A549 treated with DMSO at 1 μM for 4 hours (cell line): ENCODE data around the gene ZBTB3. TPM values are rescaled to one million over a fixed set of nuclear protein-coding genes. Genes with fewer than 3 reads are reported as not detected.

Experiments
- total RNA-seq: library from RNA; stranded (reverse); fragments of 200-300 nt; extraction: Qiagen RNA extraction; gene quantifications from 5 replicates; pipeline ENCODE4 v1.2.3, GENCODE V29; 2022; ENCODE audit warnings: low read depth

ZBTB3 gene
- total RNA-seq: 2.1 to 2.5 TPM (median 2.1 TPM) in 5 replicates

GRCh38 chr11:62753736-62754603, at the start of gene ZBTB3:
TSS of gene ZBTB3 (minus strand) at chr11:62754160. CDS start at chr11:62753664, 496 bp downstream.

GRCh38 chr11:62791501-62792201, 37.7 kb upstream of the ZBTB3 start, which contains the start of gene TMEM223:
TSS of gene TMEM223 (minus strand) at chr11:62792006. CDS start at chr11:62791994, 12 bp downstream.

GRCh38 chr11:62787005-62787759, 33.2 kb upstream of the ZBTB3 start, which contains the start of gene TMEM179B:
TSS of gene TMEM179B (plus strand) at chr11:62787402. CDS start at chr11:62787432, 30 bp downstream.

GRCh38 chr11:62771144-62772021, 17.4 kb upstream of the ZBTB3 start, which contains the start of gene TAF6L:
TSS of gene TAF6L (plus strand) at chr11:62771396. CDS start at chr11:62775784, 4,388 bp downstream.

GRCh38 chr11:62728171-62728988, 25.6 kb downstream of the ZBTB3 start, which contains the start of gene TTC9C:
TSS of gene TTC9C (plus strand) at chr11:62728486. CDS start at chr11:62728849, 363 bp downstream.

GRCh38 chr11:62727165-62727871, 26.6 kb downstream of the ZBTB3 start, which contains the start of gene HNRNPUL2:
TSS of gene HNRNPUL2 (minus strand) at chr11:62727457. CDS start at chr11:62727156, 301 bp downstream.

GRCh38 chr11:62707277-62707861, 46.6 kb downstream of the ZBTB3 start, which contains the start of the genes BSCL2 and GNG3:
TSS of gene BSCL2 (minus strand) at chr11:62707424. CDS start at chr11:62707195, 229 bp downstream.
TSS of gene GNG3 (plus strand) at chr11:62707676. CDS start at chr11:62708296, 620 bp downstream.

Other genes starting within 250 kb of the ZBTB3 start
- 167 to 211 TPM (median 191 TPM) in 5 replicates for gene AHNAK, start 207.4 kb downstream of the ZBTB3 start, total RNA-seq
- gene EEF1G, start 180.3 kb downstream of the ZBTB3 start, total RNA-seq: 1,927 to 2,090 TPM (median 2,005 TPM) in 5 replicates
- gene TUT1, start 162.6 kb downstream of the ZBTB3 start, total RNA-seq: 11.7 to 16.4 TPM (median 14.8 TPM) in 5 replicates
- gene MTA2, start 152.3 kb downstream of the ZBTB3 start, total RNA-seq: 87.0 to 95.9 TPM (median 89.9 TPM) in 5 replicates
- 17.4 to 24.3 TPM (median 23.3 TPM) in 5 replicates for gene EML3, start 141.4 kb downstream of the ZBTB3 start, total RNA-seq
- 4.0 to 5.3 TPM (median 4.4 TPM) in 5 replicates for gene ROM1, start 140.9 kb downstream of the ZBTB3 start, total RNA-seq
- gene B3GAT3, start 132.2 kb downstream of the ZBTB3 start, total RNA-seq: 46.5 to 57.3 TPM (median 51.6 TPM) in 5 replicates
- gene GANAB, start 107.5 kb downstream of the ZBTB3 start, total RNA-seq: 260 to 286 TPM (median 272 TPM) in 5 replicates
- gene INTS5, start 100.9 kb downstream of the ZBTB3 start, total RNA-seq: 18.1 to 23.5 TPM (median 21.1 TPM) in 5 replicates
- 134 to 147 TPM (median 144 TPM) in 5 replicates for gene C11orf98, start 89.0 kb downstream of the ZBTB3 start, total RNA-seq
- 12.2 to 16.7 TPM (median 15.5 TPM) in 5 replicates for gene CSKMT, start 88.8 kb downstream of the ZBTB3 start, total RNA-seq
- gene UQCC3, start 82.5 kb downstream of the ZBTB3 start, total RNA-seq: 25.7 to 36.5 TPM (median 31.8 TPM) in 5 replicates
- gene LBHD1, start 81.9 kb downstream of the ZBTB3 start, total RNA-seq: 4.4 to 6.6 TPM (median 5.4 TPM) in 5 replicates
- gene UBXN1, start 75.1 kb downstream of the ZBTB3 start, total RNA-seq: 103 to 124 TPM (median 116 TPM) in 5 replicates
- 0.03 to 0.15 TPM (median 0.12 TPM) in 3 of 5 replicates, not detected in the others for gene LRRN4CL, start 64.6 kb downstream of the ZBTB3 start, total RNA-seq
- gene BSCL2, start 46.7 kb downstream of the ZBTB3 start, total RNA-seq: 59.2 to 86.7 TPM (median 72.8 TPM) in 5 replicates
- gene GNG3, start 46.5 kb downstream of the ZBTB3 start, total RNA-seq: not detected in 5 replicates
- gene HNRNPUL2, start 26.7 kb downstream of the ZBTB3 start, total RNA-seq: 38.4 to 45.9 TPM (median 43.9 TPM) in 5 replicates
- 25.6 to 36.9 TPM (median 35.6 TPM) in 5 replicates for gene TTC9C, start 25.7 kb downstream of the ZBTB3 start, total RNA-seq
- gene POLR2G, start 7.4 kb upstream of the ZBTB3 start, total RNA-seq: 167 to 186 TPM (median 179 TPM) in 5 replicates
- 14.1 to 17.7 TPM (median 15.2 TPM) in 5 replicates for gene TAF6L, start 17.2 kb upstream of the ZBTB3 start, total RNA-seq
- 66.9 to 93.0 TPM (median 81.2 TPM) in 5 replicates for gene TMEM179B, start 33.2 kb upstream of the ZBTB3 start, total RNA-seq
- 19.0 to 29.4 TPM (median 27.1 TPM) in 5 replicates for gene TMEM223, start 37.8 kb upstream of the ZBTB3 start, total RNA-seq
- 44.6 to 59.3 TPM (median 53.9 TPM) in 5 replicates for gene NXF1, start 51.3 kb upstream of the ZBTB3 start, total RNA-seq
- gene STX5, start 77.9 kb upstream of the ZBTB3 start, total RNA-seq: 20.5 to 28.2 TPM (median 26.0 TPM) in 5 replicates
- not detected in 5 replicates for gene TEX54, start 78.7 kb upstream of the ZBTB3 start, total RNA-seq
- 80.1 to 88.6 TPM (median 84.8 TPM) in 5 replicates for gene WDR74, start 85.4 kb upstream of the ZBTB3 start, total RNA-seq
- 929 to 1,086 TPM (median 982 TPM) in 5 replicates for gene SLC3A2, start 126.7 kb upstream of the ZBTB3 start, total RNA-seq
- gene CHRM1, start 167.2 kb upstream of the ZBTB3 start, total RNA-seq: 0.03 to 0.11 TPM (median 0.04 TPM) in 3 of 5 replicates, not detected in the others
- gene SLC22A6, start 230.8 kb upstream of the ZBTB3 start, total RNA-seq: not detected in 5 replicates